WTC11 (cell line): ENCODE results near the gene SLC2A14. TPM values are rescaled to one million over a fixed set of nuclear protein-coding genes. Genes with fewer than 3 reads are reported as not detected.
"Not testable (repeated sequence)": the region's sequence is repeated elsewhere in the genome, so short reads cannot be mapped to it uniquely, and the experiment has no call there.

Experiments
- ATAC-seq: fragments of 200-7000 bp; cut with Tn5 transposase; 2 replicates; pipeline ENCODE4 v1.10.0; 2021; ENCODE audit warnings: mild to moderate bottlenecking, moderate library complexity
- Bru-seq: library from RNA; stranded (reverse); fragments of 400-500 nt; gene quantifications from one replicate; lab custom pipeline; 2021; lab: Mats Ljungman, UMichigan
- CTCF ChIA-PET: fragments of 300-600 bp; sonication (Branson Sonifier 250); formaldehyde crosslinking; loops from one replicate; lab custom pipeline; 2021; ENCODE audit warnings: antibody characterized with exemption; lab: Charles Lee
- POLR2A ChIA-PET: fragments of 350-600 bp; sonication (Branson Sonifier 250); formaldehyde crosslinking; loops from one replicate; lab custom pipeline; 2021; ENCODE audit warnings: antibody characterized with exemption; lab: Charles Lee
- DNase-seq: peaks from one replicate; pipeline ENCODE4 v3.0.0; 2021; ENCODE audit warnings: low spot score
- H3K27ac Mint-ChIP-seq: 2 replicates; pipeline ENCODE4 v1.8.0; 2021; ENCODE audit warnings: mixed read lengths
- H3K27me3 Mint-ChIP-seq: 2 replicates; pipeline ENCODE4 v1.8.0; 2021; ENCODE audit warnings: low read depth, mild to moderate bottlenecking, moderate library complexity, mixed read lengths
- H3K36me3 Mint-ChIP-seq: 2 replicates; pipeline ENCODE4 v1.8.0; 2021; ENCODE audit warnings: mixed read lengths
- H3K4me1 Mint-ChIP-seq: 2 replicates; pipeline ENCODE4 v1.8.0; 2022; ENCODE audit warnings: mixed read lengths
- H3K4me3 Mint-ChIP-seq: 2 replicates; pipeline ENCODE4 v1.8.0; 2021; ENCODE audit warnings: mild to moderate bottlenecking, moderate library complexity, mixed read lengths
- H3K9me3 Mint-ChIP-seq: 2 replicates; pipeline ENCODE4 v1.8.0; 2021; ENCODE audit warnings: mixed read lengths
- ATF1 ChIP-seq: sonication (generic); formaldehyde crosslinking; IDR thresholded peaks from 2 replicates; pipeline ENCODE4 v1.8.1; 2023; ENCODE audit warnings: mild to moderate bottlenecking, moderate library complexity, missing genetic modification reagents
- ATF2 ChIP-seq: sonication (generic); formaldehyde crosslinking; IDR thresholded peaks from 2 replicates; pipeline ENCODE4 v1.8.1; 2022; ENCODE audit warnings: low read depth, missing genetic modification reagents, borderline replicate concordance
- ATF3 ChIP-seq: sonication (generic); formaldehyde crosslinking; conservative IDR thresholded peaks from 2 replicates; pipeline ENCODE4 v1.8.1; 2022; ENCODE audit warnings: mild to moderate bottlenecking, missing genetic modification reagents
- FOXP1 ChIP-seq: sonication (generic); formaldehyde crosslinking; IDR thresholded peaks from 2 replicates; pipeline ENCODE4 v1.8.0; 2022; ENCODE audit warnings: missing genetic modification reagents, mild to moderate bottlenecking, moderate library complexity, borderline replicate concordance
- HMGXB4 ChIP-seq: sonication (generic); formaldehyde crosslinking; IDR thresholded peaks from 2 replicates; pipeline ENCODE4 v1.8.1; 2023; ENCODE audit warnings: mild to moderate bottlenecking, moderate library complexity, missing genetic modification reagents
- OVOL2 ChIP-seq: fragments of 250-450 bp; sonication (Bioruptor Pico); IDR thresholded peaks from 2 replicates; pipeline ENCODE4 v1.9.0; 2021; ENCODE audit warnings: mild to moderate bottlenecking, borderline replicate concordance
- PRRX2 ChIP-seq: fragments of 250-450 bp; sonication (Bioruptor Pico); IDR thresholded peaks from 2 replicates; pipeline ENCODE4 v1.8.0; 2021; ENCODE audit warnings: mild to moderate bottlenecking
- SP1 ChIP-seq: sonication (generic); formaldehyde crosslinking; conservative IDR thresholded peaks from 2 replicates; pipeline ENCODE4 v1.8.1; 2022; ENCODE audit warnings: missing genetic modification reagents
- TEAD1 ChIP-seq: sonication (generic); formaldehyde crosslinking; IDR thresholded peaks from 2 replicates; pipeline ENCODE4 v1.8.0; 2022; ENCODE audit warnings: mild to moderate bottlenecking, missing genetic modification reagents
- ZMAT4 ChIP-seq: fragments of 250-450 bp; sonication (Bioruptor Pico); IDR thresholded peaks from 2 replicates; pipeline ENCODE4 v1.9.0; 2021; ENCODE audit warnings: mild to moderate bottlenecking
- ZNF219 ChIP-seq: sonication (generic); formaldehyde crosslinking; IDR thresholded peaks from 2 replicates; pipeline ENCODE4 v1.8.0; 2023; ENCODE audit warnings: missing genetic modification reagents, mild to moderate bottlenecking, borderline replicate concordance
- ZNF317 ChIP-seq: sonication (generic); formaldehyde crosslinking; IDR thresholded peaks from 2 replicates; pipeline ENCODE4 v1.8.1; 2023; ENCODE audit warnings: low read depth, mild to moderate bottlenecking, moderate library complexity, missing genetic modification reagents, borderline replicate concordance
- ZNF512 ChIP-seq: sonication (generic); formaldehyde crosslinking; IDR thresholded peaks from 2 replicates; pipeline ENCODE4 v1.8.1; 2022; ENCODE audit warnings: missing genetic modification reagents, borderline replicate concordance
- ZNF671 ChIP-seq: fragments of 250-450 bp; sonication (Bioruptor Pico); IDR thresholded peaks from 2 replicates; pipeline ENCODE4 v1.8.0; 2021; ENCODE audit warnings: mild to moderate bottlenecking
- long read RNA-seq, 3 experiments: library from RNA in 1 of 3; library from capped mRNA in 1 of 3; library from polyadenylated mRNA in 1 of 3; unstranded in 2 of 3; stranded (forward) in 1 of 3; transcript quantifications; one replicate each; pipeline ENCODE4 v2.0.0, GENCODE V29; 2021
- total RNA-seq: library from RNA; stranded (reverse); gene quantifications from 3 replicates; pipeline ENCODE4 v1.2.3, GENCODE V29; 2021
- TF ChIP-seq, protein P1 (sequence below): sonication (generic); formaldehyde crosslinking; IDR thresholded peaks from 2 replicates; pipeline ENCODE4 v1.8.1; 2022; ENCODE audit warnings: mild to moderate bottlenecking, moderate library complexity, missing genetic modification reagents

SLC2A14 gene
- total RNA-seq (24.4 to 28.8 TPM (median 26.7 TPM) in 3 replicates), Bru-seq, nascent RNA (percentile 46 among the genes with signal in this experiment)
- long read RNA-seq, experiment 1, partial matches to known transcripts = 2 of 19 reads
- long read RNA-seq, experiment 1, other reads (novel, unspliced or antisense) = 15 of 19 reads
- long read RNA-seq, experiment 2, partial matches to known transcripts = 2 of 7 reads
- long read RNA-seq, experiment 2, other reads (novel, unspliced or antisense) = 5 of 7 reads
- long read RNA-seq, experiment 3, partial matches to known transcripts = 0 of 1 reads
- long read RNA-seq, experiment 3, other reads (novel, unspliced or antisense) = 1 of 1 reads

GRCh38 chr12:7872566-7873319 lies at the start of gene SLC2A14:
Gene SLC2A14 (minus strand): TSS chr12:7872915. CDS start chr12:7869880, 3,035 bp downstream.
- Mint-ChIP-seq H3K4me1 (peaks cover 16% of the 10 kb centered on the region), H3K36me3 (no peaks in the 10 kb centered on the region), H3K4me3 (peak within 1 kb of the TSS; percentile 55), H3K9me3 (no peaks in the 10 kb centered on the region), H3K27me3 (no peaks in the 10 kb centered on the region), H3K27ac (peak within 1 kb of the TSS; percentile 74)
- peak; percentile 62 for ATAC-seq
- ChIA-PET POLR2A (interaction anchor here (0.6 to 1.2 kb wide), 3 partner anchors 9 to 32 kb away, joined by 3 to 10 read pairs (median 4); no protein-coding TSS in a partner anchor), CTCF (interaction anchor here (0.6 to 1.7 kb wide), 3 partner anchors 13 to 33 kb away, joined by 3 to 4 read pairs (median 3); no protein-coding TSS in a partner anchor)
- TF ChIP-seq TEAD1 (CRISPR knock-in tag) (no peak), ZNF219 (CRISPR knock-in tag) (no peak), ZNF512 (no peak), ATF2 (CRISPR knock-in tag) (no peak), SP1 (CRISPR knock-in tag) (no peak), ATF3 (no peak), ZNF671 (CRISPR knock-in tag) (no peak), HMGXB4 (CRISPR knock-in tag) (no peak), ZNF317 (CRISPR knock-in tag) (no peak), PRRX2 (CRISPR knock-in tag) (no peak), OVOL2 (CRISPR knock-in tag) (no peak), FOXP1 (CRISPR knock-in tag) (no peak), ATF1 (no peak), ZMAT4 (no peak)
- TF ChIP-seq, protein P1, sequence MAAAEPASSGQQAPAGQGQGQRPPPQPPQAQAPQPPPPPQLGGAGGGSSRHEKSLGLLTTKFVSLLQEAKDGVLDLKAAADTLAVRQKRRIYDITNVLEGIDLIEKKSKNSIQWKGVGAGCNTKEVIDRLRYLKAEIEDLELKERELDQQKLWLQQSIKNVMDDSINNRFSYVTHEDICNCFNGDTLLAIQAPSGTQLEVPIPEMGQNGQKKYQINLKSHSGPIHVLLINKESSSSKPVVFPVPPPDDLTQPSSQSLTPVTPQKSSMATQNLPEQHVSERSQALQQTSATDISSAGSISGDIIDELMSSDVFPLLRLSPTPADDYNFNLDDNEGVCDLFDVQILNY (CRISPR knock-in tag) = no peak
- peak; percentile 52 for DNase-seq

DNA sequence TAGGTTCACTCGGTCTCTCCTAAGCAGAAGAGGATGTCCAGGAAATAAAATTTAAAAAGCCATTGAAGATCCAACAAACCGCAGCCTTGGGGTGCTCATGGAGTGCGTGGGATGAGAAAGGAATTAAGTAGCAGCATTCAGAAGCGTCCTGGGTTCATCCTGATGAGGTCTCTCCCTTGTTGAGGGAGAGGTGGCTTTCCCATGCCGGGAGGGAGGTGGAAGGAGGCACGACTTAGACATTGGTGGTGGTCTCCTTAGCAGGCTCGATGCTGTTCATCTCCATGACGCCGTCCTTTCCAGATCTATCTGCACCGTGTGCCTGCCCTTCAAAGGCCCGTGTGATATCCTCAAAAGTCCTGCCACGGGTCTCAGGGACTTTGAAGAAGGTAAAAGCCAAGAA lies 48.5 kb upstream of the SLC2A14 start:
- Mint-ChIP-seq H3K4me1 (peaks cover 68% of the 10 kb centered on the region), H3K4me3 (peak overlapping the region; percentile 16), H3K36me3 (peaks cover 74% of the 10 kb centered on the region), H3K27ac (peak overlapping the region; percentile 94)
- ATAC-seq, DNase-seq, H3K27me3 Mint-ChIP-seq, H3K9me3 Mint-ChIP-seq, CTCF ChIA-PET: not testable (repeated sequence)
- POLR2A ChIA-PET = interaction anchor here (0.6 kb wide), 1 partner anchor 289 kb away, joined by 3 read pairs; no protein-coding TSS in a partner anchor

DNA sequence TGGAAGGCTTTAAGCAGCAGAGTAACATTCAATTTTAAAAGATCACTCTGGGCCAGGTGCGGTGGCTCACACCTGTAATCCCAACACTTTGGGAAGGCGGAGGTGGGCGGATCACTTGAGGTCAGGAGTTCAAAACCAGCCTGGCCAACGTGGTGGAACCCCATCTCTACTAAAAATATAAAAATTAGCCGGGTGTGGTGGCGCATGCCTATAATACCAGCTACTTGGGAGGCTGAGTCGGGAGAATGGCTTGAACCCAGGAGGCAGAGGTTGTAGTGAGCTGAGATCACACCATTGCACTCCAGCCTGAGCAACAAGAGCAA lies 45.5 kb upstream of the SLC2A14 start:
- ChIA-PET POLR2A (interaction anchor here (0.6 to 1.3 kb wide), 3 partner anchors 15 to 73 kb away, joined by 3 to 4 read pairs (median 4); no protein-coding TSS in a partner anchor), CTCF (interaction anchor here (0.6 to 2.9 kb wide), 6 partner anchors 15 to 160 kb away, joined by 3 to 17 read pairs (median 3); no protein-coding TSS in a partner anchor)
- not testable (repeated sequence) for H3K9me3 Mint-ChIP-seq, H3K4me3 Mint-ChIP-seq, DNase-seq, H3K27me3 Mint-ChIP-seq, ATAC-seq
- H3K27ac Mint-ChIP-seq = peak overlapping the region; percentile 90
- peaks cover 54% of the 10 kb centered on the region for H3K36me3 Mint-ChIP-seq
- peaks cover 61% of the 10 kb centered on the region for H3K4me1 Mint-ChIP-seq
